Measurements from ENCODE around the gene MLEC. TPM values are rescaled to one million over a fixed set of nuclear protein-coding genes. Genes with fewer than 3 reads are reported as not detected.

The MLEC gene
- total and polyA plus RNA-seq, 9 of the 15 experiments (the other 6 are each of a cell fraction or from before 2014, with no cell fraction given) = 18.5 to 108 (median 57.8) TPM

DNA sequence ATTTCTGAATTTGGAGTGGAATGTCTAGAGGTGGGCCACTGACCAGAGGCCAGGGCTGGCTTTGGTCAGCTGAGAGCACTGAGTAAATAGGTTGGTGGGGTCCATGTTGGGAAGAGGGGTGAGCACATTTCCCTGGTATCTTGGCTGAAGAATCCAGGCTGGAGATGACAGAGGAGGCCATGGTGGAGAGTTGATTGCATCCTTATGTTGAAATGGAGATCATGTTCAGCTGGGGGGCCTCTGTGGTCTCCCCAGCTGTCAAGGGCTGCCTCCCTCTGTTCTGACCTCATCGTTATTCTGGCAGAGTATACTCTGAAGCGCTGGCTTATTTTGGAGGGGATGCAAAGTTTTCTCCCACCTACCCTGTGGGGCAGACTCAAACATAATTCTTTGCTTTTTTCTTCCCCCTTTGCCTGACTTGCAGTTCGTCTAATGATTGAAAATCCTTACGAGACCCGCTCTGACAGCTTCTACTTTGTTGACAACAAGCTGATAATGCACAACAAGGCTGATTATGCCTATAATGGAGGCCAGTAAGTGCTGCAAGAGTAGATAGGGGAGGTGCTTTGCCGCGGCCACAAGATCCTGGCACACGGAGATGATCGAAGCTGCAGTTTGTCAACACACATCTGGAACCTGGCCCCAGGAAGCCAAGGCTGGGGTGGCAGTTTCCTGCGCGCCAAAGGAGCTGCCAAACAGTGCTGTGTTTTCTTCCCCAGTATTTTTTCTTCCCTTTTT, 32.7 kb downstream of the MLEC start (continued):
- peak; percentile 20; the same call in 1 of the 2 replicates for TF ChIP-seq CBFA2T2 (conservative IDR thresholded peaks at IDR 0.05)
- no peak for TF ChIP-seq HDAC3 (IDR thresholded peaks at IDR 0.05; ENCODE audit: borderline replicate concordance, partially characterized antibody)
- TF ChIP-seq, protein P1, sequence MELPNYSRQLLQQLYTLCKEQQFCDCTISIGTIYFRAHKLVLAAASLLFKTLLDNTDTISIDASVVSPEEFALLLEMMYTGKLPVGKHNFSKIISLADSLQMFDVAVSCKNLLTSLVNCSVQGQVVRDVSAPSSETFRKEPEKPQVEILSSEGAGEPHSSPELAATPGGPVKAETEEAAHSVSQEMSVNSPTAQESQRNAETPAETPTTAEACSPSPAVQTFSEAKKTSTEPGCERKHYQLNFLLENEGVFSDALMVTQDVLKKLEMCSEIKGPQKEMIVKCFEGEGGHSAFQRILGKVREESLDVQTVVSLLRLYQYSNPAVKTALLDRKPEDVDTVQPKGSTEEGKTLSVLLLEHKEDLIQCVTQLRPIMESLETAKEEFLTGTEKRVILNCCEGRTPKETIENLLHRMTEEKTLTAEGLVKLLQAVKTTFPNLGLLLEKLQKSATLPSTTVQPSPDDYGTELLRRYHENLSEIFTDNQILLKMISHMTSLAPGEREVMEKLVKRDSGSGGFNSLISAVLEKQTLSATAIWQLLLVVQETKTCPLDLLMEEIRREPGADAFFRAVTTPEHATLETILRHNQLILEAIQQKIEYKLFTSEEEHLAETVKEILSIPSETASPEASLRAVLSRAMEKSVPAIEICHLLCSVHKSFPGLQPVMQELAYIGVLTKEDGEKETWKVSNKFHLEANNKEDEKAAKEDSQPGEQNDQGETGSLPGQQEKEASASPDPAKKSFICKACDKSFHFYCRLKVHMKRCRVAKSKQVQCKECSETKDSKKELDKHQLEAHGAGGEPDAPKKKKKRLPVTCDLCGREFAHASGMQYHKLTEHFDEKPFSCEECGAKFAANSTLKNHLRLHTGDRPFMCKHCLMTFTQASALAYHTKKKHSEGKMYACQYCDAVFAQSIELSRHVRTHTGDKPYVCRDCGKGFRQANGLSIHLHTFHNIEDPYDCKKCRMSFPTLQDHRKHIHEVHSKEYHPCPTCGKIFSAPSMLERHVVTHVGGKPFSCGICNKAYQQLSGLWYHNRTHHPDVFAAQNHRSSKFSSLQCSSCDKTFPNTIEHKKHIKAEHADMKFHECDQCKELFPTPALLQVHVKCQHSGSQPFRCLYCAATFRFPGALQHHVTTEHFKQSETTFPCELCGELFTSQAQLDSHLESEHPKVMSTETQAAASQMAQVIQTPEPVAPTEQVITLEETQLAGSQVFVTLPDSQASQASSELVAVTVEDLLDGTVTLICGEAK (IDR thresholded peaks at IDR 0.05) = no peak
- TF ChIP-seq, protein P1 (CRISPR knock-in tag; IDR thresholded peaks at IDR 0.05) = no peak
- TF ChIP-seq FOXA3 (CRISPR knock-in tag; conservative IDR thresholded peaks at IDR 0.05 in 1 of 2, IDR thresholded peaks at IDR 0.05 in 1 of 2) = no peak
- no peak for TF ChIP-seq CBX5 (IDR thresholded peaks at IDR 0.05; ENCODE audit: borderline replicate concordance, low read depth)
